ENCODE measurements around the gene GEMIN5.

Gene GEMIN5

DNA sequence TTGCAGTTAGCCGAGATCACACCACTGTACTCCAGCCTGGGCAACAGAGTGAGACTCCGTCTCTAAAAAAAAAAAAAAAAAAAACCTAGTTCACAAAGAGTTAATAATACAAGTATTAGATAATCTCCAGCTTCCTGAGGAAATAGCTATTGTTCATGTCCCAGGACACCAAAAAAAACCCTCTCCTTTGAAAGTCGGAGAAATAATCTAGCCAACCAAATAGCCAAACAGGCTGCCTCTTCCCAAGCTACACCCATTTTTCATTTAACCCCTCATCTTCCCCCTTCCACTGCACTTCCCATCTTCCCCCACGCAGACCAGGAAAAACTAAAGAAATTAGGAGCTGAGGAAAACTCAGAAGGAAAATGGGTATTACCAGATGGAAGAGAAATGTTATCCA, 56.0 kb downstream of the GEMIN5 start:
- no peak for DNase-seq

DNA sequence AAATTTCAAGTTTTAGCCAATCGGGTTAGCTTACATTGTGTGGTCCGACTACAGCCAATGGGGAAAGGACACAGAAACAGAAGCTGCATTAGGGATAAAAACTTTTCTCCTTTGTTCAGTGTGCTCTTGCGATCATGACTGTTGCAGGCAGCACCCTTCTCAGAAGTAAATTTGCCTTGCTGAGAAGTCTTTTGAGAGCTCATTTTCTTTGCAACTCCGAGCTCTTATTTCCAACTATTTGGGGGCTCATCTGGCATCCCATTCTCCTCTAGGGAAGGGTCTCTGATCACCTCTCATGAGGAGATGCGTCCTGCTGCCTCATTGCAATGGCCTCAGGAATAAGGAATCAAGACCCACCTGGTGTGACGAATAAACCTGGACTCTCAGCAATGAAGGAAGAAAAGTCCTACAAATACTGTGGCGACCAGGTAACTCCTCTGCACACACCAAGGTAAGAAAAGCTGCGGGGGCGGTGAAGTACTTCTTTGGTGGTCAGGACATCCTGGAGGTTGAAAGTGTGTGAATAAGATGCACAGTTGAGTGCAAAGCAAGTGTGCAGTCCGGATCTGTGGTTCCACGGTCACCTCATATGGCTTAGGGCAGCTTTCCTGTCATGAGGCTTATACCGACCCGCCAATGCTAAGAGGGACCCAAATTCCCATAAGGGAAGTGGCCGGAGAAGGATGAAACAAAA, 59.2 kb downstream of the GEMIN5 start:
- DNase-seq: no peak

GRCh38 chr5:154873791-154874331, 64.2 kb downstream of the GEMIN5 start:
- no peak for DNase-seq

DNA sequence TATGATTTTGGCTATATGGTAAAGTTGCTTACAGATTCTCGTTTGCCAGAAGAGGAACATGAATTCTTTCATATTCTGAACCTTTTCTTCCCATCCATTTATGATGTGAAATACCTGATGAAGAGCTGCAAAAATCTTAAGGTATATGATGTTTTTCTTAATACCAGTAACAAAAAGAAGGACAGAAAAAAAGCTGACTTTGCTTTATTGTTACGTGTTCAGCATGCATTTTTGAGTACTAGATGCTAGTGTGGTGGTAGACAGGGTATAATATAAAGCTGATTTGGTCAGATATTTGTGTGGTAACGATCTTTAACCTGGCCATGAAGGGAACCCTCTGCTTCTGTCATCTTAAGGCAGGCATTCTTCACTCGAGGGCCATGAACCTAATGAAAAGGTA, 66.3 kb downstream of the GEMIN5 start:
- DNase-seq: no peak

- DNase-seq: no peak
These were observed 69.3 kb downstream of the GEMIN5 start for GRCh38 chr5:154868702-154869101.

- DNase-seq: no peak
These were observed 71.2 kb downstream of the GEMIN5 start for GRCh38 chr5:154866841-154867240.

GRCh38 chr5:154865466-154866184, 72.4 kb downstream of the GEMIN5 start:
- no peak for DNase-seq

- no peak for DNase-seq
These were observed 74.5 kb downstream of the GEMIN5 start for GRCh38 chr5:154863291-154864080.

- DNase-seq: no peak
These were observed 75.2 kb downstream of the GEMIN5 start for GRCh38 chr5:154862766-154863165.

GRCh38 chr5:154861946-154862345, 76.1 kb downstream of the GEMIN5 start:
- DNase-seq: no peak

DNA sequence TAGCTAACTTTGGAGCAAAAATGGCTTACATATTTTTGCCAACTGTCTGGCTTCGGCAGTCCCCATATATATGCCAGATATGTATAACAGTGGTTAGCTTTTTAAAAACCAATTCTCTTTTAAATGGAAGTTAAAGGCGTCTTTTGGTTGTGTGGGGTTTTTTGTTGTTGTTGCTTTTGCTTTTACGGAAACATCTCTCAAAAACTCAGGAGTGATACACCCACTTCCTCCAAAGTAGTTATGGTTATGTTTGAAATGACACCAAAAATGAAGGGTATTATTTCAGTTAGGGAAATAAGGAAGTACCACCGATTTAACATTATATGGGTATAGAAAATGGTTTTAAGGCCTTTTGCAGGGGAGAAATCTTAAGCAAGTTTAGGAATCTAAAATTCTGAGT, 77.2 kb downstream of the GEMIN5 start:
- no peak for DNase-seq

DNA sequence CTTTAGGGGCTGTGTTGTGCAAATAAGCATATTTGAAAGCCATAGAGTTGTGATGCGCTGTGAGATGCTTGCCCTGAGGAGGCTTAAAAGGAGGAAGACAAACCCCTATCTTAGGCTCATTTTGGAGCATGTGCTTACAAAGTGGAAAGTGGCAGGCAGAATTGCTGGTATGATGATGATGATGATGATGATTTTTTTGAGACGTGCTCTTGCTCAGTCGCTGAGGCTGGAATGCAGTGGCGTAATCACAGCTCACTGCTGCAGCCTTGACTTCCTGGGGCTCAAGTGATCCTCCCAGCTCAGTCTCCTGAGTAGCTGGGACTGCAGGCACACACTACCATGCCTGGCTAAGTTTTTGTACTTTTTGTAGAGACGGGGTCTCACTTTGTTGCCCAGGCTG, 77.9 kb downstream of the GEMIN5 start:
- DNase-seq: peak; percentile 72

GRCh38 chr5:154858972-154859871, 78.8 kb downstream of the GEMIN5 start:
- DNase-seq: peak; percentile 15

GRCh38 chr5:154858297-154858971, 79.6 kb downstream of the GEMIN5 start, which contains the start of gene CNOT8:
Gene CNOT8 (plus strand): TSS chr5:154858627. CDS start chr5:154863279, 4,652 bp downstream.
- DNase-seq: peak; percentile 97

- DNase-seq: peak; percentile 97
These were observed 80.3 kb downstream of the GEMIN5 start for GRCh38 chr5:154857530-154858296.

- DNase-seq: no peak
These were observed 86.7 kb downstream of the GEMIN5 start for GRCh38 chr5:154851351-154851750.

- peak; percentile 71 for DNase-seq
These were observed 87.6 kb downstream of the GEMIN5 start, which contains the start of gene FAXDC2 for GRCh38 chr5:154850255-154851062. Gene FAXDC2 (minus strand): TSS chr5:154850603. CDS start chr5:154838178, 12,425 bp downstream.

DNA sequence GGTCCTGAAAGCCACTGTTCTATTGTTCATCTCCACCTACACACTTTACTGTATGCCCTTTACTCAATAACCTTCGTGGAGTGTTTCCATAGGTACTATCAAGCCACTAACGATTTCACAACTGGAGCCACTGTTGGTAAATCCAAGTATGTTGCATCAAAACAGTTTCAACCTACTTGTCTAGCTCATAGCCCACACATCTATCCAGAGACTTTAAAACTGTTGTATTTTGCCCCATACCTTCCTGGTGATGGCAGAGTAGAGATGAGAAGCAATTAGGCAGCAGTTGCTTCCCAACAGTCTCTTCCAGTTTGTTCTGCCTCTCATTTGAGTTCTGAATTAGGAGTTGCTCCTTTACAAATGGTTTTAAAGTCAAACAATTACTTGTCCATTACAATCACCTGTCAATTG, 88.2 kb downstream of the GEMIN5 start:
- DNase-seq: no peak

- no peak for DNase-seq
These were observed 88.7 kb downstream of the GEMIN5 start for GRCh38 chr5:154849264-154849785.

Data from fibroblast of skin of back (primary cell).